ENCODE measurements around the gene ATF3. TPM values are rescaled to one million over a fixed set of nuclear protein-coding genes. Genes with fewer than 3 reads are reported as not detected.
"Not testable (repeated sequence)": the region's sequence is repeated elsewhere in the genome, so short reads cannot be mapped to it uniquely, and the experiment has no call there.

ATF3 gene
- total RNA-seq, 1 donor from 2014 or later = 1.8 TPM

DNA sequence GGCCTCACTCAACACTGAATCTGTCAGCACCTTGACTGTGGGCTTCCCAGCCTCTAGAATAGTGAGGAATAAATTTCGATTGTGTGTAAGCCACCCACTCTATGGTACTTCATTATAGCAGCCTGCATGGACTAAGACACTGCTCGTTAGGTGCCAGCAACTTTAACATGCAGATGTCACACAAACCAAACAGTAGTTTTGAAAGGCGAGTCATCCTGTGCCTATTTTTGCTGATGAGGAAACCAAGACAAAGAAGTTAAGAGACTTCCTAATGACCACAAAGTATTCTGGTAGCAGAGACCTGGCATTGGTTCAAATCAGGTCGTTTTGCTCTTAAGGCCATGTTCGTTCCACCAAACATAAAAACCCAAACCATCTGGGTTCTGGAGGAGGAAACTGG, 48.2 kb downstream of the ATF3 start:
- peaks cover under 1% of the 10 kb centered on the region for H3K4me1 Mint-ChIP-seq (ENCODE audit: unreplicated experiment)
- H3K36me3 Mint-ChIP-seq (ENCODE audit: low read depth, unreplicated experiment) = no peaks in the 10 kb centered on the region
- TF ChIP-seq, protein P1, sequence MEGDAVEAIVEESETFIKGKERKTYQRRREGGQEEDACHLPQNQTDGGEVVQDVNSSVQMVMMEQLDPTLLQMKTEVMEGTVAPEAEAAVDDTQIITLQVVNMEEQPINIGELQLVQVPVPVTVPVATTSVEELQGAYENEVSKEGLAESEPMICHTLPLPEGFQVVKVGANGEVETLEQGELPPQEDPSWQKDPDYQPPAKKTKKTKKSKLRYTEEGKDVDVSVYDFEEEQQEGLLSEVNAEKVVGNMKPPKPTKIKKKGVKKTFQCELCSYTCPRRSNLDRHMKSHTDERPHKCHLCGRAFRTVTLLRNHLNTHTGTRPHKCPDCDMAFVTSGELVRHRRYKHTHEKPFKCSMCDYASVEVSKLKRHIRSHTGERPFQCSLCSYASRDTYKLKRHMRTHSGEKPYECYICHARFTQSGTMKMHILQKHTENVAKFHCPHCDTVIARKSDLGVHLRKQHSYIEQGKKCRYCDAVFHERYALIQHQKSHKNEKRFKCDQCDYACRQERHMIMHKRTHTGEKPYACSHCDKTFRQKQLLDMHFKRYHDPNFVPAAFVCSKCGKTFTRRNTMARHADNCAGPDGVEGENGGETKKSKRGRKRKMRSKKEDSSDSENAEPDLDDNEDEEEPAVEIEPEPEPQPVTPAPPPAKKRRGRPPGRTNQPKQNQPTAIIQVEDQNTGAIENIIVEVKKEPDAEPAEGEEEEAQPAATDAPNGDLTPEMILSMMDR (IDR thresholded peaks at IDR 0.05; ENCODE audit: unreplicated experiment) = no peak
- no peak overlapping the region for H3K4me3 Mint-ChIP-seq (ENCODE audit: unreplicated experiment)
- DNase-seq (ENCODE audit: low spot score) = no peak
- H3K27me3 Mint-ChIP-seq (ENCODE audit: unreplicated experiment) = peaks cover 8% of the 10 kb centered on the region
- no peak overlapping the region for H3K27ac Mint-ChIP-seq (ENCODE audit: unreplicated experiment)
- no peaks in the 10 kb centered on the region for H3K9me3 Mint-ChIP-seq (ENCODE audit: unreplicated experiment)

DNA sequence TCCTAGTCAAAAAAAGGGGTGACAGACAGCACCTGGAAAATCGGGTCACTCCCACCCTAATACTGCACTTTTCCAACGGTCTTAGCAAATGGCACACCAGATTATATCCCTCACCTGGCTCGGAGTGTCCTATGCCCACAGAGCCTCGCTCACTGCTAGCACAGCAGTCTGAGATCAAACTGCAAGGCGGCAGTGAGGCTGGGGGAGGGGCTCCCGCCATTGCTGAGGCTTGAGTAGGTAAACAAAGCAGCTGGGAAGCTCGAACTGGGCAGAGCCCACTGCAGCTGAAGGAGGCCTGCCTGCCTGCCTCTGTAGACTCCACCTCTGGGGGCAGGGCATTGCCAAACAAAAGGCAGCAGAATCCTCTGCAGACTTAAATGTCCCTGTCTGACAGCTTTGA, 49.7 kb downstream of the ATF3 start:
- not testable (repeated sequence) for H3K36me3 Mint-ChIP-seq (ENCODE audit: low read depth, unreplicated experiment); H3K27ac Mint-ChIP-seq (ENCODE audit: unreplicated experiment); H3K9me3 Mint-ChIP-seq (ENCODE audit: unreplicated experiment); DNase-seq (ENCODE audit: low spot score); H3K4me1 Mint-ChIP-seq (ENCODE audit: unreplicated experiment); H3K4me3 Mint-ChIP-seq (ENCODE audit: unreplicated experiment); H3K27me3 Mint-ChIP-seq (ENCODE audit: unreplicated experiment)

DNA sequence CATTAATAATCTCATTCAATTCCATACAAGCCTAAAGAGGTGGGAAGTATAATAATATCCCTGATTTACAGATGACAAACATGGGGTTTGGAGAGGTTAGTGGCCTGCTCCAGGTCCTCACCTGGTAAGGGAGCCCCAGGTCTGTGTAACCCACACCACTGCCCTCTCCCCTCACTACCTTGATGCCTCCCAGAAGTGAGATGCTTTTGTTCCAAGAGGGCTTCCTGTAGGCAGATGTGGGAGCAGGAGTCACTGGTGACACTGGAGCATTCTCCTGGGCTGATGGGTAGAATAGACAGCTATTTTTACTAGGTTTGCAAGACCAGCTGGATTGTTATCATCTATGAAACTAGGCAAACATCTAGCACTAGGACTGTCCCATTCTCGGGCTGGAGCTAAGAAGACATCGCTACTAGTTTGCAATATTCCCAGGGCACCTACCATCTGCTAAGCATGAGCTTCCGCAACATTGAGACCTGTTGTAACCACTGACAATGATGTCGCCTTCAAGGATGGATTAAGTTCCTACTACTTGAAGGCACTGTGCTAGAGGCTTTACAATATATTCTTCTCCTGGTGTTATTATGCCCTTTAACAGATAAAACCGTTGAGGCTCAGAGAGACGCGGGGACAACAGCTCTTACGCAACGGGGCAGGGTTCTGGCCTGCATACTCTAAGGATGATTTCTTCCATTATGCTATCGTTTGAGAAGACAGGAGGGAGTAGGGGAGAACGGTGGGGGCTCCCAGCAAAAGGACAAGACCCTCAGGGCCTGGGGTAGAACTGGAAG, 56.0 kb downstream of the ATF3 start:
- Mint-ChIP-seq H3K4me1 (ENCODE audit: unreplicated experiment) (peaks cover 22% of the 10 kb centered on the region), H3K9me3 (ENCODE audit: unreplicated experiment) (no peaks in the 10 kb centered on the region), H3K36me3 (ENCODE audit: low read depth, unreplicated experiment) (no peaks in the 10 kb centered on the region), H3K4me3 (ENCODE audit: unreplicated experiment) (no peak overlapping the region), H3K27me3 (ENCODE audit: unreplicated experiment) (peaks cover 2% of the 10 kb centered on the region), H3K27ac (ENCODE audit: unreplicated experiment) (no peak overlapping the region)
- TF ChIP-seq, protein P1 (IDR thresholded peaks at IDR 0.05; ENCODE audit: unreplicated experiment) = no peak
- no peak for DNase-seq (ENCODE audit: low spot score)

DNA sequence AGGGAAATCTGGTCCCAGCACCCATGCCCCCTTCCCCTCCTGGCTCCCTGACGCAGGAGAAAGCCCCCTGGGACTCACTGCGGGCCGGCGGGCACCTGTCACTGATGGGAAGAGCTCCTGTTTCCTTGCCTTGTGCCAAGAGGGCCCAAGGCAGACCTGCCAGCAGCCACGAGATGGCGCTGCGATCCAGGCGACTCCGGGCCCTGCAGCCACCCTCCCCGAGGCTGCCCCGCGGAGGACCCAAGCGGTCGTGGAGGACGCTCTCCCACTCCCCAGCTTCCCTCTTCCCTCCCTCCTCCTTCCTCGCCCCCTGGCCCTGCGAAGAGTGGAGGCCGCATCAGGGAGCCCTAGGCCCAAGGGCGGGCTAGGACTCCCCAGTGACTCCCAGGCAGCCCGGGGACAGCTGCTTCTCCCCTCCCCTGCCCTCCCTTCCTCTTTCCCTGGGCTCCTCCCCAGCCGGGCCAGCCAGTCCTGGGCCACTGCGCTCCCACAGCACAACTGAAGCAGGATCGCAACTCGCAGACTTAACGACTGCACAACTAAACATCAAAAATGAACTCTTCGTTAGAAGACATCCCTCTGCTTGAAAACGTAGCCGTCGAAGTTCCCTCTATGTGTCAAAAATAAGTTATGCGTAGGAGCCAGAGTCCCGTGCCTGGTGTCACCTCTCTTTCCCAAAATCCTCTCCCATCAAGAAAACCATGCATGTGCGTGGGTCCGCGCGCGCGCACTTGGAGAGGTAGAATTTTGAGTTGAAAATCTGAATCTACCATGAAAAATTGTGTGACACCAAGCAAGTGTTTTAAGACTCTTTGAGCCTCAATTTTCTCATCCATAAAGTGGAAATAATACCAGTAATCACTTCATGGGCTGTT, 56.9 kb downstream of the ATF3 start:
- Mint-ChIP-seq H3K4me3 (ENCODE audit: unreplicated experiment) (peak overlapping the region; percentile 87), H3K27me3 (ENCODE audit: unreplicated experiment) (peaks cover 2% of the 10 kb centered on the region), H3K27ac (ENCODE audit: unreplicated experiment) (no peak overlapping the region), H3K36me3 (ENCODE audit: low read depth, unreplicated experiment) (no peaks in the 10 kb centered on the region), H3K4me1 (ENCODE audit: unreplicated experiment) (peaks cover 24% of the 10 kb centered on the region), H3K9me3 (ENCODE audit: unreplicated experiment) (no peaks in the 10 kb centered on the region)
- TF ChIP-seq, protein P1 (IDR thresholded peaks at IDR 0.05; ENCODE audit: unreplicated experiment) = peak; percentile 75
- peak; percentile 93 for DNase-seq (ENCODE audit: low spot score)

DNA sequence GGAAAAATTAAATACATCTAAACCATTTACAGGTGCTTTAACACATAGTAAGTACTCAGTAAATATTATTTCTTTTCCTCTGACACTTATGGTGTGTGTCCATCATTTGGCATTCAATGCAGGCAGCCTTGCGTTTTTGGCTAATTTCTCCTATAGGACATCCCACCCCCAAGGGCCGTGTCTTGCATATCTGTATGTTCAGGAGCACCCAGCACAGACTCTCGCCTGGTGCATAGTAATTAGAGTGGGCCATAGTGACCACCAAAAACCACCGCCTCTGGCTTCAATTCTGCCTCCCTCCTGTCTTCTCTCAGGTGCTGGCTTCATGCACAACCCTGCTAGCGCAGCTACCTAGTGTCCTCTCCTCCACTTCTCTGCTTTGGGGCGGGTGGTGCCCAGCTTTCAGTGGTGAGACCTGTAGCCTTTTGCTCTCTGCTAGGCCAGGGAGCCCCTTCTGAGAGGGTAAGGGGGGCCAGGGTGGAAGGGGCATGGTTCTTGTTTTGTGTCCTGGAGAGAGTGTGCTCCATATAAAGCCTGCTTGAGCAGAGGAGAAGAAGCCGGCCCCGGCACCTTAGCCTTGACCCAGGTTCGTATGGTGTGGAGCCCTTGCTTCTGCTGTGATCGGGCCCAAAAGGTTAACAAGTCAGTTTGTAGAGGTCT, 57.7 kb downstream of the ATF3 start:
- Mint-ChIP-seq H3K9me3 (ENCODE audit: unreplicated experiment) (no peaks in the 10 kb centered on the region), H3K4me3 (ENCODE audit: unreplicated experiment) (peak overlapping the region; percentile 87), H3K4me1 (ENCODE audit: unreplicated experiment) (peaks cover 24% of the 10 kb centered on the region), H3K36me3 (ENCODE audit: low read depth, unreplicated experiment) (no peaks in the 10 kb centered on the region), H3K27me3 (ENCODE audit: unreplicated experiment) (peaks cover 2% of the 10 kb centered on the region), H3K27ac (ENCODE audit: unreplicated experiment) (no peak overlapping the region)
- TF ChIP-seq, protein P1 (IDR thresholded peaks at IDR 0.05; ENCODE audit: unreplicated experiment) = no peak
- no peak for DNase-seq (ENCODE audit: low spot score)
